Keratinocyte (primary cell): Measurements from ENCODE around the gene C6orf118. TPM values are rescaled to one million over a fixed set of nuclear protein-coding genes. Genes with fewer than 3 reads are reported as not detected.

Source experiments
- DNase-seq: peaks from one replicate; pipeline ENCODE4 v3.0.0-alpha.2; 2011; ENCODE audit warnings: low read depth, missing footprints, low spot score
- FAIRE-seq: peaks from 2 replicates; lab custom pipeline; 2011; peaks lifted over from hg19 to GRCh38; lab: Jason Lieb, UNC
- H2AFZ ChIP-seq: 2 replicates; pipeline ENCODE4 v1.6.0; 2012; ENCODE audit warnings: low read length, control low read depth, inconsistent platforms; ENCODE audit not compliant: control insufficient read depth
- H3K27ac ChIP-seq: 2 replicates; pipeline ENCODE4 v1.5.1; 2011; ENCODE audit warnings: low read length; ENCODE audit not compliant: control insufficient read depth, insufficient read depth
- H3K27me3 ChIP-seq: 3 replicates; pipeline ENCODE4 v1.6.0; 2011; ENCODE audit warnings: low read length; ENCODE audit not compliant: control insufficient read depth, insufficient read depth; ENCODE audit errors: extremely low read depth
- H3K36me3 ChIP-seq, 2 experiments: 2 replicates in 1 of 2; 3 replicates in 1 of 2; pipeline ENCODE4 v1.5.1; 2011; ENCODE audit warnings: low read length in 2 of 2, mild to moderate bottlenecking in 1 of 2; ENCODE audit not compliant: control insufficient read depth in 2 of 2, insufficient read depth in 2 of 2; ENCODE audit errors: extremely low read depth in 1 of 2
- H3K4me1 ChIP-seq: 3 replicates; pipeline ENCODE4 v1.5.1; 2011; ENCODE audit warnings: low read length; ENCODE audit not compliant: control insufficient read depth, insufficient read depth; ENCODE audit errors: extremely low read depth
- H3K4me2 ChIP-seq: 3 replicates; pipeline ENCODE4 v1.6.0; 2011; ENCODE audit warnings: low read depth, low read length; ENCODE audit not compliant: control insufficient read depth, insufficient read depth; ENCODE audit errors: extremely low read depth
- H3K4me3 ChIP-seq, 3 experiments: fragments of 200-600 bp in 1 of 3; sonication (generic) in 1 of 3; 2 replicates in 2 of 3; 3 replicates in 1 of 3; pipeline ENCODE4 v1.5.1; 2011 to 2016; ENCODE audit warnings: low read length in 3 of 3, mild to moderate bottlenecking in 3 of 3, control low read depth in 2 of 3, inconsistent platforms in 1 of 3, low read depth in 1 of 3, mixed read lengths in 1 of 3, mixed run types in 1 of 3, moderate library complexity in 1 of 3; ENCODE audit not compliant: control insufficient read depth in 2 of 3, insufficient read depth in 2 of 3; ENCODE audit errors: extremely low read depth in 1 of 3
- H3K79me2 ChIP-seq: 2 replicates; pipeline ENCODE4 v1.6.0; 2012; ENCODE audit warnings: low read length; ENCODE audit not compliant: control insufficient read depth, insufficient read depth
- H3K9ac ChIP-seq: 3 replicates; pipeline ENCODE4 v1.6.0; 2011; ENCODE audit warnings: low read length; ENCODE audit not compliant: control insufficient read depth, insufficient read depth; ENCODE audit errors: extremely low read depth
- H3K9me1 ChIP-seq: 3 replicates; pipeline ENCODE4 v1.6.0; 2011; ENCODE audit warnings: low read length; ENCODE audit not compliant: control insufficient read depth, insufficient read depth; ENCODE audit errors: extremely low read depth
- H3K9me3 ChIP-seq: 2 replicates; pipeline ENCODE4 v1.5.1; 2012; ENCODE audit warnings: low read depth, low read length; ENCODE audit not compliant: control insufficient read depth
- H4K20me1 ChIP-seq: 3 replicates; pipeline ENCODE4 v1.6.0; 2011; ENCODE audit warnings: low read length; ENCODE audit not compliant: control insufficient read depth, insufficient read depth; ENCODE audit errors: extremely low read depth
- EZH2 ChIP-seq: IDR thresholded peaks from one replicate; pipeline ENCODE4 v1.6.1; 2012; ENCODE audit warnings: inconsistent platforms, mild to moderate bottlenecking, low read length, moderate library complexity
- dilution Hi-C: fragments of 300-500 bp; cut with MboI; formaldehyde crosslinking; loops from one replicate; pipeline ENCODE4 v1.7.0; 2020; ENCODE audit warnings: low sequenced_read_pairs; ENCODE audit not compliant: extremely low pct_ligation_motif_present
- polyA plus RNA-seq, 5 experiments: library from polyadenylated mRNA; depleted of rRNA in 3 of 5; stranded (reverse) in 3 of 5; stranded (forward) in 1 of 5; unstranded in 1 of 5; fragments of >200 nt; gene quantifications; 1 replicate in 1 of 5; 2 replicates in 3 of 5; 3 replicates in 1 of 5; pipeline versions ENCODE4 v1.2.1 to v1.2.3, GENCODE V29; 2011 to 2012; ENCODE audit warnings: missing spikeins in 2 of 5, low read depth in 1 of 5, low replicate concordance in 1 of 5
- TF ChIP-seq, protein P1 (sequence below), 3 experiments: IDR thresholded peaks in 1 of 3; conservative IDR thresholded peaks in 1 of 3; optimal IDR thresholded peaks in 1 of 3; 2 replicates in 2 of 3; 3 replicates in 1 of 3; pipeline versions ENCODE3 to v1.5.1; 2011; ENCODE audit warnings: low read length in 3 of 3, mild to moderate bottlenecking in 3 of 3, moderate library complexity in 2 of 3, control low read depth in 1 of 3, inconsistent platforms in 1 of 3; ENCODE audit not compliant: insufficient read depth in 2 of 3; ENCODE audit errors: extremely low read depth in 1 of 3

C6orf118 gene
- polyA plus RNA-seq, 1 donor (not counting 4 experiments of a cell fraction or from before 2014, with no cell fraction given), result not detected

DNA sequence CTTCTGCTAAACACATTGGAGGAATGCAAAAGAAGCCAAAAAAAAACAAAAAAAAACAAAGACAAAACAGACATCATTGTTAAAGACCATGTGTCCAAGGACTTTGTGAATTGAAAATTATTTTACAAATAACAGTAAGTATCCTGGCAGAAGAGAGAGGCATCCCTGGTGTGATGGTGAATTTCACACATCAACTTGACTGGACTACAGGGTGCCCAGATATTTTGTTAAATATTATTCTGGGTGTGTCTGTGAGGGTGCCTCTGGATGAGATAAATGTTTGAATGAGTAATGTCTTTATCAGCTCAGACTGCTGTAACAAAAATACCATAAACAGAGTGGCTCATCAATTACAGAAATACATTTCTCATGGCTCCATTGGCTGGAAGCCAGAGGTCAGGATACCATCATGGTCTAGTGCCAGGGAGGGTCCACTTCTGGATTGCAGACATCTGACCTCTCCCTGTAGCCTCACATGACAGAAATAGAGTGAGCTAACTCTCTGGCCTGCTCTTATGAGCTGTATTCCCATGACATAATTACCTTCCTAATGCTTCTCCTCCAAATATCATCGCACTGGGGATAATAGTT, 12.2 kb upstream of the C6orf118 start:
- Histone ChIP-seq H3K9me3 (no peaks in the 10 kb centered on the region), H3K79me2 (no peaks in the 10 kb centered on the region), H3K27me3 (no peaks in the 10 kb centered on the region), H3K4me3 (no peak overlapping the region), H3K9me1 (no peaks in the 10 kb centered on the region), H3K27ac (no peak overlapping the region), H4K20me1 (no peaks in the 10 kb centered on the region), H2AFZ (no peak overlapping the region), H3K9ac (no peak overlapping the region), H3K4me1 (no peaks in the 10 kb centered on the region), H3K36me3 (no peaks in the 10 kb centered on the region), H3K4me2 (no peak overlapping the region)
- DNase-seq (no peak), FAIRE-seq (no peak)
- TF ChIP-seq, protein P1, sequence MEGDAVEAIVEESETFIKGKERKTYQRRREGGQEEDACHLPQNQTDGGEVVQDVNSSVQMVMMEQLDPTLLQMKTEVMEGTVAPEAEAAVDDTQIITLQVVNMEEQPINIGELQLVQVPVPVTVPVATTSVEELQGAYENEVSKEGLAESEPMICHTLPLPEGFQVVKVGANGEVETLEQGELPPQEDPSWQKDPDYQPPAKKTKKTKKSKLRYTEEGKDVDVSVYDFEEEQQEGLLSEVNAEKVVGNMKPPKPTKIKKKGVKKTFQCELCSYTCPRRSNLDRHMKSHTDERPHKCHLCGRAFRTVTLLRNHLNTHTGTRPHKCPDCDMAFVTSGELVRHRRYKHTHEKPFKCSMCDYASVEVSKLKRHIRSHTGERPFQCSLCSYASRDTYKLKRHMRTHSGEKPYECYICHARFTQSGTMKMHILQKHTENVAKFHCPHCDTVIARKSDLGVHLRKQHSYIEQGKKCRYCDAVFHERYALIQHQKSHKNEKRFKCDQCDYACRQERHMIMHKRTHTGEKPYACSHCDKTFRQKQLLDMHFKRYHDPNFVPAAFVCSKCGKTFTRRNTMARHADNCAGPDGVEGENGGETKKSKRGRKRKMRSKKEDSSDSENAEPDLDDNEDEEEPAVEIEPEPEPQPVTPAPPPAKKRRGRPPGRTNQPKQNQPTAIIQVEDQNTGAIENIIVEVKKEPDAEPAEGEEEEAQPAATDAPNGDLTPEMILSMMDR (optimal IDR thresholded peaks at IDR 0.05 in 1 of 3, IDR thresholded peaks at IDR 0.05 in 1 of 3, conservative IDR thresholded peaks at IDR 0.05 in 1 of 3; ENCODE audit: extremely low read depth in 1 of 3, insufficient read depth in 2 of 3, low read length in 3 of 3), result no peak
- TF ChIP-seq EZH2, result no peak
- dilution Hi-C loops, result no loop called here

DNA sequence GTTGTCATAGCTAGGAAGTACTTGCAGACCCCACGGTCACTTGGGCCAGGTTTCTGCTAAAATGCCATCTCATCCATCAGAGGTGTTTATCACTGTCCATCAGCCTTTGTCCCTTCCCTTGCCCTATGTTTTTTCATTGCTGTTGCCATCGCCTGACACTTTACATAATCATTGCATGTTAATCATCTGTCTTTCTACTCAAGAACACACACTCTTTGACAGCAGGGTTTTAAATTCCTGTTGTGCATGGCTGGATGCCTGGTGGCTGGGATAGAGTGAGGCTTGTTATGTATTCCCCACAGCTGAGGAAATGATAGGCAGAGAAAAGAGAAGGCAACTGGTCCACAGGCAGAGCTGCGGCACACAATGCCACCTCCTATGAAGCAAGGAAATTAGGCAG, 11.7 kb upstream of the C6orf118 start:
- Histone ChIP-seq H3K4me3 (no peak overlapping the region), H3K9me1 (no peaks in the 10 kb centered on the region), H3K27me3 (no peaks in the 10 kb centered on the region), H3K9ac (no peak overlapping the region), H3K79me2 (no peaks in the 10 kb centered on the region), H3K9me3 (no peaks in the 10 kb centered on the region), H3K36me3 (no peaks in the 10 kb centered on the region), H3K4me2 (no peak overlapping the region), H2AFZ (no peak overlapping the region), H4K20me1 (no peaks in the 10 kb centered on the region), H3K4me1 (no peaks in the 10 kb centered on the region), H3K27ac (no peak overlapping the region)
- FAIRE-seq (no peak), DNase-seq (no peak)
- no peak for TF ChIP-seq EZH2
- TF ChIP-seq, protein P1 (optimal IDR thresholded peaks at IDR 0.05 in 1 of 3, IDR thresholded peaks at IDR 0.05 in 1 of 3, conservative IDR thresholded peaks at IDR 0.05 in 1 of 3; ENCODE audit: extremely low read depth in 1 of 3, insufficient read depth in 2 of 3, low read length in 3 of 3), result no peak
- dilution Hi-C loops, result no loop called here
